HEK293 (cell line): ENCODE measurements around the gene DPEP1.

ENCODE experiments used
- CTCF ChIA-PET: fragments of 350-600 bp; formaldehyde crosslinking; extraction: SDS; loops from one replicate; lab custom pipeline; 2021; ENCODE audit warnings: antibody characterized with exemption; lab: Yijun Ruan, JAX
- POLR2A ChIA-PET: fragments of 300-600 bp; formaldehyde crosslinking; extraction: SDS; loops from one replicate; lab custom pipeline; 2020; ENCODE audit warnings: antibody characterized with exemption, inconsistent platforms; lab: Yijun Ruan, JAX
- H3K27ac ChIP-seq: fragments of 200-500 bp; sonication (Bioruptor generic); 2 replicates; pipeline ENCODE4 v1.5.1; 2014; ENCODE audit warnings: low read depth, low read length, control low read depth, inconsistent platforms; ENCODE audit errors: extremely low read depth
- H3K36me3 ChIP-seq, 2 experiments: fragments of 200-500 bp in 1 of 2; sonication (Bioruptor generic) in 1 of 2; 1 replicate in 1 of 2; 2 replicates in 1 of 2; pipeline ENCODE4 v1.5.1; 2014 to 2017; ENCODE audit warnings: inconsistent platforms in 2 of 2, low read length in 2 of 2; ENCODE audit not compliant: control insufficient read depth in 2 of 2, insufficient read depth in 1 of 2
- H3K4me1 ChIP-seq: fragments of 200-500 bp; sonication (Bioruptor generic); 2 replicates; pipeline ENCODE4 v1.5.1; 2014; ENCODE audit warnings: mild to moderate bottlenecking, low read length, inconsistent platforms; ENCODE audit not compliant: control insufficient read depth, insufficient read depth
- H3K4me3 ChIP-seq: 2 replicates; pipeline ENCODE4 v1.5.1; 2011; ENCODE audit warnings: low read depth, mild to moderate bottlenecking, control low read depth, low read length, moderate library complexity
- H3K9me3 ChIP-seq: fragments of 200-500 bp; sonication (Bioruptor generic); 2 replicates; pipeline ENCODE4 v1.5.1; 2014; ENCODE audit warnings: low read depth, low read length, inconsistent platforms; ENCODE audit not compliant: control insufficient read depth, insufficient read depth
- GFI1B ChIP-seq: fragments of 450-650 bp; formaldehyde crosslinking; IDR thresholded peaks from 2 replicates; pipeline ENCODE4 v1.5.1; 2016; ENCODE audit warnings: missing biosample characterization, missing genetic modification characterization
- KLF1 ChIP-seq: fragments of 450-650 bp; formaldehyde crosslinking; IDR thresholded peaks from 2 replicates; pipeline ENCODE4 v1.5.1; 2016; ENCODE audit warnings: missing biosample characterization, missing genetic modification characterization
- RBAK ChIP-seq: fragments of 450-650 bp; formaldehyde crosslinking; IDR thresholded peaks from 2 replicates; pipeline ENCODE4 v1.5.1; 2016; ENCODE audit warnings: missing biosample characterization, missing genetic modification characterization
- SETDB1 ChIP-seq: IDR thresholded peaks from one replicate; pipeline ENCODE4 v1.6.1; 2017; ENCODE audit warnings: mild to moderate bottlenecking, low read length, moderate library complexity, mixed read lengths; ENCODE audit not compliant: insufficient read length
- ZNF132 ChIP-seq: fragments of 450-650 bp; formaldehyde crosslinking; IDR thresholded peaks from 2 replicates; pipeline ENCODE4 v1.5.1; 2017; ENCODE audit warnings: missing biosample characterization, missing genetic modification characterization, borderline replicate concordance
- ZNF521 ChIP-seq: fragments of 450-650 bp; formaldehyde crosslinking; IDR thresholded peaks from 2 replicates; pipeline ENCODE4 v1.5.1; 2017; ENCODE audit warnings: missing biosample characterization, mild to moderate bottlenecking, missing genetic modification characterization
- ZNF544 ChIP-seq: fragments of 450-650 bp; formaldehyde crosslinking; IDR thresholded peaks from 2 replicates; pipeline ENCODE4 v1.5.0; 2017; ENCODE audit warnings: missing biosample characterization, missing genetic modification characterization
- ZNF837 ChIP-seq: fragments of 450-650 bp; formaldehyde crosslinking; IDR thresholded peaks from 2 replicates; pipeline ENCODE4 v1.5.1; 2016; ENCODE audit warnings: missing biosample characterization, missing genetic modification characterization
- TF ChIP-seq, protein P1 (sequence below): fragments of 450-650 bp; formaldehyde crosslinking; IDR thresholded peaks from 2 replicates; pipeline ENCODE4 v1.5.1; 2016; ENCODE audit warnings: missing biosample characterization, missing genetic modification characterization
- TF ChIP-seq, protein P2 (sequence below): fragments of 450-650 bp; formaldehyde crosslinking; IDR thresholded peaks from 2 replicates; pipeline ENCODE4 v1.5.1; 2016; ENCODE audit warnings: missing biosample characterization, missing genetic modification characterization

Gene DPEP1

DNA sequence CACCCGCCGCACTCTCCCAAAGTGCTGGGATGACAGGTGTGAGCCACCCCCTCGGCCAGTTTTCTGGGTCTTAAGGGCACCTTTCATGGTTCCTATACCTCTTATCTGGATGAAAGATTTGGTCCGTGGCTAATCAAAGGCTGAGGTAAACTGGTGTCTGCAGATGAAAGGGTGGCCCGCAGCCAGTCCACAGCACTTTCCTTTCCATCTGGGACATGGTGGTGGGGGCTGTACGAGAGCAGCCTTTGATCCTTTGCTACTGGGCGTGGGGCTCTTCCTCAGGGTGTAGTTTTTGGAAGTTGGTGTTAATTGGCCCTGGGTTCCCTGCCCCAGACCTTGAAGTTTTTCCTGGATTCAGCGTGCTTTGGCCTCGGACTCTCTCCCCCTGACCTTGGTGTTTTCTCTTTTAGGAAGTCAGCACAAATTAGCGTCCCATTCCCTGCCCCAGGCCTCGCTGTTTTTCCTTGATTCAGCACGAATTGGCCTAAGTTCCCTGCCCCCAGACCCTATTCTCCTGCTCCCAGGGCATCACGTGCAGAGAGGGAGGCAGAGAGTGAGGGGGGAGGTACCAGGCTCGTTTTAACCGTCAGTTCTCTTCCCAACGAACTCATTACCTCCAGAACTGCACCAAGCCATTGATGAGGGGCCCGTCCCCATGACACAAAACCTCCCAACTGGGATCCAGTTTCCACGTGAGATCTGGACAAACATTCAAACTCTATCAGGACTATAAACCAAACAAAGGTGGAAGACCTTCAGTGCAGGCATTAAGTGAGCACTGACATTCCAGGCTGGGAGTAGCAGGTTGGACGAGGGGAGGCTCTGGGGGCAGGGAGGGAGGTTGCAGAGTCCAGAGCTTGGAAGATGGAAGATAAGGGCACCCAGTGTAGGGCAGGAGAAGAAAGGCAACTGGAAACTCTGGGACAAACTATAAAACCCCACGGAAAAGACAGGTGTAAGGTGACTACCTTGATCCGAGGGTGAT is 11.6 kb downstream of the DPEP1 start:
- Histone ChIP-seq H3K4me1 (no peaks in the 10 kb centered on the region), H3K4me3 (no peak overlapping the region), H3K9me3 (no peaks in the 10 kb centered on the region), H3K36me3 (no peaks in the 10 kb centered on the region), H3K27ac (no peak overlapping the region)
- ChIA-PET POLR2A (interaction anchor here (0.5 kb wide), 1 partner anchor 84 kb away, joined by 4 read pairs; no protein-coding TSS in a partner anchor), CTCF (interaction anchor here (0.5 to 1.0 kb wide), 3 partner anchors 16 to 51 kb away, joined by 3 to 4 read pairs (median 4); no protein-coding TSS in a partner anchor)
- TF ChIP-seq ZNF132 (tag by site-specific recombination) = no peak

DNA sequence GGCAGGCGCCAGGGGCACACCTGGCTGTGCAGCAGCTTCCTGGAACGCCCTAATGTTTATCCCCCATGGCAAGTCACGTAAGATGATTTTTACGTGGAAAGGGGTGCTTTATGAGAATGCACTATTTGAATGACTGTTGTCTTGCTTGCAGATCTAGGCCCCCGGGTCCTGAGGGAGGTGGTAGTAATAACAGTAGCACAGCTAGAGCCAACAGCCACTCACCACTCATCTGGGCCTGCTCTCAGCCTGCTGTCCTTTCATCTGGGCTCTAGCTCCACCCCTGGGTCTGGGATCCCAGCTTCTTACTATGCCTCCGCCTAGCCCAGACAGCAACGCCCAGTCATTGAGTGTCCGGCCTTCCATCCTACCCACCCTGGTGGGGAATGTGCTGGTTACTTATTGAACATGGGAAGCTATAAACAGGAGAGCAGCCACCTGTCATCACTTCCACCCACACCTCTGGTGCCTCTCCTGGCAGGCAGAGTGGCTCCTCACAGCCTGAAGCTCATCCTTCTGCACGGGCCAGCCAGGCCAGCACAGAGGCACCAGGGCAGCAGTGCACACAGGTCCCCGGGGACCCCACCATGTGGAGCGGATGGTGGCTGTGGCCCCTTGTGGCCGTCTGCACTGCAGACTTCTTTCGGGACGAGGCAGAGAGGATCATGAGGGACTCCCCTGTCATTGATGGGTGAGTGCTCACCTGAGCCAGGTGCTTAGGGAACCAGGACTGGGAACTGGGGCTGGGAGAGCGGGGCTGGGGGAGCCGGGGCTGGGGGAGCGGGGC is 16.6 kb downstream of the DPEP1 start:
- Histone ChIP-seq H3K4me3 (no peak overlapping the region), H3K27ac (no peak overlapping the region), H3K36me3 (no peaks in the 10 kb centered on the region), H3K9me3 (no peaks in the 10 kb centered on the region), H3K4me1 (no peaks in the 10 kb centered on the region)
- CTCF ChIA-PET = interaction anchor here (0.5 to 1.8 kb wide), 3 partner anchors 11 to 132 kb away, joined by 3 to 8 read pairs (median 4); no protein-coding TSS in a partner anchor
- POLR2A ChIA-PET = interaction anchor here (1.0 kb wide), 1 partner anchor 66 kb away, joined by 3 read pairs; no protein-coding TSS in a partner anchor
- TF ChIP-seq KLF1 (tag by site-specific recombination) (peak; percentile 25; the same call in 1 of the 2 replicates), ZNF837 (no peak)

DNA sequence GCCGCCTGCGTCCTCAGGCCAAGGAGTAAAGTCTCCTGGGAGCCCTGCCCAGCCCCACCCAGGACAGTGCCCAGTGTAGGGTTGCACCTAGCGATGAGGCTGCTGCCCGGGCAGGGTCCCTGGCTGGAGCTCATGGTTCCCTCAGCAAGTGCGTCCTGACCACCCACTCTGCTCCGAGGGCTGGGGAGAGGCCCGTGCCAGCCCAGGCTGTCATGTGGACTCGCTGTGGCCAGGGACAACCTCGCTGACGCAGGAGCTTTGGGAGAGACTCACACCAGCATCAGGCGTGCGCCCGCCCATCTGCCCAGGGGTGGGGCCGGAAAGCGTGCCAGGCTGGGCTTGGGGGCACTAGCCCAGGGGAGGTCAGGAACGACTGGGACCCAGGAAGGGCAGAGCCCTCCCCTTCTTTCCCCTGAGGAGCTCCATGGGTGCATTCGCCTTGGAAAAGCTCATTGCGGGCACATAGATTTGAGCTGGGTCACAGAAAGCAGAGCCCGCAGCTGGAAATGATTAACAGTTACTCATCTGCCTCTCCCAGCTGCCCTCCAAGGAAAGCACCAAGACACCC is 19.7 kb downstream of the DPEP1 start:
- no peak for TF ChIP-seq RBAK
- TF ChIP-seq, protein P1, sequence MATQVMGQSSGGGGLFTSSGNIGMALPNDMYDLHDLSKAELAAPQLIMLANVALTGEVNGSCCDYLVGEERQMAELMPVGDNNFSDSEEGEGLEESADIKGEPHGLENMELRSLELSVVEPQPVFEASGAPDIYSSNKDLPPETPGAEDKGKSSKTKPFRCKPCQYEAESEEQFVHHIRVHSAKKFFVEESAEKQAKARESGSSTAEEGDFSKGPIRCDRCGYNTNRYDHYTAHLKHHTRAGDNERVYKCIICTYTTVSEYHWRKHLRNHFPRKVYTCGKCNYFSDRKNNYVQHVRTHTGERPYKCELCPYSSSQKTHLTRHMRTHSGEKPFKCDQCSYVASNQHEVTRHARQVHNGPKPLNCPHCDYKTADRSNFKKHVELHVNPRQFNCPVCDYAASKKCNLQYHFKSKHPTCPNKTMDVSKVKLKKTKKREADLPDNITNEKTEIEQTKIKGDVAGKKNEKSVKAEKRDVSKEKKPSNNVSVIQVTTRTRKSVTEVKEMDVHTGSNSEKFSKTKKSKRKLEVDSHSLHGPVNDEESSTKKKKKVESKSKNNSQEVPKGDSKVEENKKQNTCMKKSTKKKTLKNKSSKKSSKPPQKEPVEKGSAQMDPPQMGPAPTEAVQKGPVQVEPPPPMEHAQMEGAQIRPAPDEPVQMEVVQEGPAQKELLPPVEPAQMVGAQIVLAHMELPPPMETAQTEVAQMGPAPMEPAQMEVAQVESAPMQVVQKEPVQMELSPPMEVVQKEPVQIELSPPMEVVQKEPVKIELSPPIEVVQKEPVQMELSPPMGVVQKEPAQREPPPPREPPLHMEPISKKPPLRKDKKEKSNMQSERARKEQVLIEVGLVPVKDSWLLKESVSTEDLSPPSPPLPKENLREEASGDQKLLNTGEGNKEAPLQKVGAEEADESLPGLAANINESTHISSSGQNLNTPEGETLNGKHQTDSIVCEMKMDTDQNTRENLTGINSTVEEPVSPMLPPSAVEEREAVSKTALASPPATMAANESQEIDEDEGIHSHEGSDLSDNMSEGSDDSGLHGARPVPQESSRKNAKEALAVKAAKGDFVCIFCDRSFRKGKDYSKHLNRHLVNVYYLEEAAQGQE (tag by site-specific recombination) = no peak
- no peak for TF ChIP-seq ZNF521 (tag by site-specific recombination)
- no peak for TF ChIP-seq SETDB1
- no peak for TF ChIP-seq KLF1 (tag by site-specific recombination)
- TF ChIP-seq, protein P2, sequence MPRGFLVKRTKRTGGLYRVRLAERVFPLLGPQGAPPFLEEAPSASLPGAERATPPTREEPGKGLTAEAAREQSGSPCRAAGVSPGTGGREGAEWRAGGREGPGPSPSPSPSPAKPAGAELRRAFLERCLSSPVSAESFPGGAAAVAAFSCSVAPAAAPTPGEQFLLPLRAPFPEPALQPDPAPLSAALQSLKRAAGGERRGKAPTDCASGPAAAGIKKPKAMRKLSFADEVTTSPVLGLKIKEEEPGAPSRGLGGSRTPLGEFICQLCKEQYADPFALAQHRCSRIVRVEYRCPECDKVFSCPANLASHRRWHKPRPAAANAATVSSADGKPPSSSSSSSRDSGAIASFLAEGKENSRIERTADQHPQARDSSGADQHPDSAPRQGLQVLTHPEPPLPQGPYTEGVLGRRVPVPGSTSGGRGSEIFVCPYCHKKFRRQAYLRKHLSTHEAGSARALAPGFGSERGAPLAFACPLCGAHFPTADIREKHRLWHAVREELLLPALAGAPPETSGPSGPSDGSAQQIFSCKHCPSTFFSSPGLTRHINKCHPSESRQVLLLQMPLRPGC (tag by site-specific recombination) = no peak
- TF ChIP-seq ZNF544 (tag by site-specific recombination) = no peak
- TF ChIP-seq GFI1B (tag by site-specific recombination) = no peak
- TF ChIP-seq, all 188 proteins: peak for 0
- ChIA-PET POLR2A (interaction anchor here (1.0 to 1.7 kb wide), 2 partner anchors 16 kb away, joined by 3 read pairs; no protein-coding TSS in a partner anchor), CTCF (interaction anchor here (0.6 to 2.6 kb wide), 3 partner anchors 8 to 34 kb away, joined by 4 to 8 read pairs (median 4); no protein-coding TSS in a partner anchor)
- Histone ChIP-seq H3K36me3 (no peaks in the 10 kb centered on the region), H3K27ac (no peak overlapping the region), H3K4me3 (no peak overlapping the region), H3K9me3 (no peaks in the 10 kb centered on the region), H3K4me1 (no peaks in the 10 kb centered on the region)
